Activated T-helper 1 cell treated with anti-CD3 and anti-CD28 coated beads, Interleukin-12 subunit alpha, Interleukin-12 subunit beta, Interleukin-2, Interleukin-4 antibody, amounts not matched to agents 30 ng/mL and 10 ng/mL and 1 ng/mL, durations not matched to agents 14 hours and 24 hours and 36 hours (primary cell): ENCODE data around the gene PRMT6. TPM values are rescaled to one million over a fixed set of nuclear protein-coding genes. Genes with fewer than 3 reads are reported as not detected.

Experiments used
- DNase-seq: peaks from one replicate; pipeline ENCODE4 v3.0.0; 2021; ENCODE audit warnings: low spot score
- H3K27ac Mint-ChIP-seq: one replicate; pipeline ENCODE4 v1.8.0; 2021; ENCODE audit warnings: mild to moderate bottlenecking, mixed read lengths
- H3K27me3 Mint-ChIP-seq: one replicate; pipeline ENCODE4 v1.8.0; 2022; ENCODE audit warnings: mild to moderate bottlenecking, moderate library complexity, mixed read lengths; ENCODE audit not compliant: insufficient read depth
- H3K36me3 Mint-ChIP-seq: one replicate; pipeline ENCODE4 v1.8.0; 2021; ENCODE audit warnings: low read depth, mixed read lengths
- H3K4me1 Mint-ChIP-seq: one replicate; pipeline ENCODE4 v1.8.0; 2021; ENCODE audit warnings: low read depth, mixed read lengths
- H3K4me3 Mint-ChIP-seq: one replicate; pipeline ENCODE4 v1.8.0; 2021; ENCODE audit warnings: mild to moderate bottlenecking, moderate library complexity, mixed read lengths
- H3K9me3 Mint-ChIP-seq: one replicate; pipeline ENCODE4 v1.8.0; 2021; ENCODE audit warnings: mixed read lengths
- intact Hi-C: fragments of 100-400 bp; cut with micrococcal nuclease; formaldehyde crosslinking; loops from one replicate; pipeline ENCODE4 v1.15.1; 2024
- total RNA-seq: library from RNA; stranded (reverse); gene quantifications from 2 replicates; pipeline ENCODE4 v1.2.3, GENCODE V29; 2022

Gene PRMT6
- total RNA-seq, 1 donor from 2014 or later: 27.3 TPM

- intact Hi-C loops: no loop called here
Observed at GRCh38 chr1:107105914-107106313, 49.4 kb downstream of the PRMT6 start.

More at GRCh38 chr1:107105914-107106313, 49.4 kb downstream of the PRMT6 start:
- H3K36me3 Mint-ChIP-seq: no peaks in the 10 kb centered on the region
- H3K27me3 Mint-ChIP-seq: no peaks in the 10 kb centered on the region
- H3K27ac Mint-ChIP-seq: no peak overlapping the region
- no peaks in the 10 kb centered on the region for H3K9me3 Mint-ChIP-seq
- no peaks in the 10 kb centered on the region for H3K4me1 Mint-ChIP-seq
- no peak overlapping the region for H3K4me3 Mint-ChIP-seq
- no peak for DNase-seq

Other genes starting within 250 kb of the PRMT6 start
- gene NTNG1, start 84.4 kb downstream of the PRMT6 start, total RNA-seq: not detected in 2 replicates